Femur (tissue), 1 donor: Measurements from ENCODE around the gene HOOK2.

Source experiments
- DNase-seq: peaks from one replicate; pipeline ENCODE4 v3.0.0-alpha.2; 2017

Gene HOOK2

GRCh38 chr19:12782424-12783290 is 7.3 kb upstream of the HOOK2 start:
- peak; percentile 93 for DNase-seq

- DNase-seq = no peak
Measured at GRCh38 chr19:12782174-12782423, 6.7 kb upstream of the HOOK2 start.

- peak; percentile 92 for DNase-seq
Measured at GRCh38 chr19:12779162-12779993, 4.0 kb upstream of the HOOK2 start.

- DNase-seq = no peak
Measured at GRCh38 chr19:12778905-12779161, 3.5 kb upstream of the HOOK2 start.

- peak; percentile 91 for DNase-seq
Measured at GRCh38 chr19:12778017-12778904, 2.9 kb upstream of the HOOK2 start.

- DNase-seq = peak; percentile 90
Measured at GRCh38 chr19:12777217-12778016, 2.1 kb upstream of the HOOK2 start.

GRCh38 chr19:12773571-12773970 is 1.8 kb downstream of the HOOK2 start:
- DNase-seq = no peak

- DNase-seq = no peak
Measured at GRCh38 chr19:12772323-12772722, 3.0 kb downstream of the HOOK2 start.

- no peak for DNase-seq
Measured at GRCh38 chr19:12770922-12771321, 4.4 kb downstream of the HOOK2 start.

GRCh38 chr19:12769689-12770088 is 5.7 kb downstream of the HOOK2 start:
- DNase-seq = peak; percentile 47

- no peak for DNase-seq
Measured at GRCh38 chr19:12767666-12768065, 7.7 kb downstream of the HOOK2 start.

- no peak for DNase-seq
Measured at GRCh38 chr19:12767150-12767549, 8.2 kb downstream of the HOOK2 start.

- DNase-seq = no peak
Measured at GRCh38 chr19:12766051-12766521, 9.3 kb downstream of the HOOK2 start.

GRCh38 chr19:12764698-12765097 is 10.7 kb downstream of the HOOK2 start:
- DNase-seq = no peak

- no peak for DNase-seq
Measured at GRCh38 chr19:12763100-12763499, 12.3 kb downstream of the HOOK2 start.

- DNase-seq = no peak
Measured at GRCh38 chr19:12759686-12760085, 15.7 kb downstream of the HOOK2 start.

GRCh38 chr19:12757544-12758274 is 17.6 kb downstream of the HOOK2 start:
- DNase-seq = peak; percentile 84

- DNase-seq = no peak
Measured at GRCh38 chr19:12756150-12756883, 19.0 kb downstream of the HOOK2 start.

- DNase-seq = no peak
Measured at GRCh38 chr19:12754465-12755196, 20.7 kb downstream of the HOOK2 start.

GRCh38 chr19:12752056-12752781 is 23.1 kb downstream of the HOOK2 start:
- no peak for DNase-seq
